HepG2 (cell line): ENCODE data around the gene KIAA0232. TPM values are rescaled to one million over a fixed set of nuclear protein-coding genes. Genes with fewer than 3 reads are reported as not detected.

Source experiments
- ATAC-seq: fragments of 200-7000 bp; cut with Tn5 transposase; 3 replicates; pipeline ENCODE4 v1.9.1; 2020; ENCODE audit warnings: mild to moderate bottlenecking, moderate library complexity
- BruUV-seq: library from RNA; stranded (reverse); fragments of 400-500 nt; replicated peaks from 2 replicates; lab custom pipeline; 2021; lab: Mats Ljungman, UMichigan
- CTCF ChIA-PET: fragments of 300-600 bp; formaldehyde crosslinking; extraction: SDS; loops from one replicate; lab custom pipeline; 2021; ENCODE audit warnings: low total read pairs, inconsistent platforms, low intra/inter-chr PET ratio; lab: Yijun Ruan, JAX
- POLR2A ChIA-PET: fragments of 350-600 bp; sonication (Branson Sonifier 250); formaldehyde crosslinking; loops from one replicate; lab custom pipeline; 2020; ENCODE audit warnings: antibody characterized with exemption, inconsistent platforms; lab: Yijun Ruan, JAX
- DNase-seq: peaks from one replicate; pipeline ENCODE4 v3.0.0-alpha.2; 2015; ENCODE audit warnings: low spot score
- FAIRE-seq: peaks from 3 replicates; lab custom pipeline; 2011; peaks lifted over from hg19 to GRCh38; lab: Jason Lieb, UNC
- H2AFZ ChIP-seq: one replicate; pipeline ENCODE4 v1.6.1; 2011; ENCODE audit warnings: low read length, inconsistent platforms
- H3K27ac ChIP-seq: fragments of 300-600 bp; 3 replicates; pipeline ENCODE4 v1.8.0; 2011; ENCODE audit warnings: mixed run types, mild to moderate bottlenecking, mixed read lengths, low read length, inconsistent platforms; ENCODE audit not compliant: insufficient read depth; ENCODE audit errors: extremely low read length
- H3K27me3 ChIP-seq, 2 experiments: fragments of 200-600 bp in 1 of 2; 2 replicates in 1 of 2; 3 replicates in 1 of 2; pipeline versions ENCODE4 v1.6.0 to v1.8.0; 2011; ENCODE audit warnings: low read length in 2 of 2, mild to moderate bottlenecking in 2 of 2, moderate library complexity in 2 of 2, inconsistent platforms in 1 of 2; ENCODE audit not compliant: insufficient read depth in 2 of 2, control insufficient read depth in 1 of 2
- H3K36me3 ChIP-seq, 2 experiments: fragments of 200-600 bp in 1 of 2; replicated peaks in 1 of 2; 2 replicates in 1 of 2; 3 replicates in 1 of 2; pipeline versions ENCODE4 v1.5.1 to v1.8.0; 2011; ENCODE audit warnings: low read length in 2 of 2, inconsistent platforms in 1 of 2; ENCODE audit not compliant: insufficient read depth in 2 of 2, control insufficient read depth in 1 of 2
- H3K4me1 ChIP-seq: 2 replicates; pipeline ENCODE4 v1.5.1; 2012; ENCODE audit warnings: low read length, inconsistent platforms; ENCODE audit not compliant: insufficient read depth
- H3K4me2 ChIP-seq: 2 replicates; pipeline ENCODE4 v1.6.0; 2011; ENCODE audit warnings: low read depth, low read length, inconsistent platforms
- H3K4me3 ChIP-seq, 3 experiments: fragments of 200-600 bp in 1 of 3; sonication (generic), shearing (Covaris generic) in 1 of 3; replicated peaks in 1 of 3; 2 replicates each; pipeline ENCODE4 v1.5.1; 2011 to 2016; ENCODE audit warnings: low read length in 3 of 3, inconsistent platforms in 2 of 3, low read depth in 2 of 3, mild to moderate bottlenecking in 2 of 3, control low read depth in 1 of 3, mixed read lengths in 1 of 3; ENCODE audit not compliant: insufficient read depth in 1 of 3
- H3K79me2 ChIP-seq: one replicate; pipeline ENCODE4 v1.6.1; 2011; ENCODE audit warnings: low read length, inconsistent platforms; ENCODE audit not compliant: insufficient read depth
- H3K9ac ChIP-seq: 2 replicates; pipeline ENCODE4 v1.6.0; 2011; ENCODE audit warnings: mild to moderate bottlenecking, low read depth, low read length, inconsistent platforms; ENCODE audit not compliant: insufficient read depth
- H3K9me3 ChIP-seq: 2 replicates; pipeline ENCODE4 v1.5.1; 2012; ENCODE audit warnings: mild to moderate bottlenecking, low read length
- H4K20me1 ChIP-seq: 2 replicates; pipeline ENCODE4 v1.6.0; 2011; ENCODE audit warnings: inconsistent platforms, mild to moderate bottlenecking, low read length, moderate library complexity; ENCODE audit not compliant: insufficient read depth
- EED ChIP-seq: sonication (generic); formaldehyde crosslinking; IDR thresholded peaks from 2 replicates; pipeline ENCODE4 v1.5.0; 2020; ENCODE audit warnings: mild to moderate bottlenecking, missing genetic modification reagents
- EHMT2 ChIP-seq: fragments of 200-600 bp; sonication (generic); IDR thresholded peaks from 2 replicates; pipeline ENCODE4 v1.7.0; 2017; ENCODE audit warnings: antibody characterized with exemption, low read depth, low read length, borderline replicate concordance
- JARID2 ChIP-seq: sonication (generic); formaldehyde crosslinking; IDR thresholded peaks from 2 replicates; pipeline ENCODE4 v1.8.1; 2023; ENCODE audit warnings: missing genetic modification reagents, inconsistent platforms; ENCODE audit not compliant: insufficient replicate concordance
- RBFOX2 ChIP-seq: fragments of 200-400 bp; formaldehyde crosslinking; IDR thresholded peaks from 2 replicates; pipeline ENCODE4 v1.6.1; 2017; ENCODE audit warnings: low read depth, mild to moderate bottlenecking, low read length
- ZFY ChIP-seq: sonication (generic); formaldehyde crosslinking; IDR thresholded peaks from 2 replicates; pipeline ENCODE4 v1.4.0; 2020; ENCODE audit warnings: missing genetic modification reagents
- ZNF383 ChIP-seq: sonication (generic); formaldehyde crosslinking; IDR thresholded peaks from 2 replicates; pipeline ENCODE4 v1.4.0; 2020; ENCODE audit warnings: missing genetic modification reagents, mild to moderate bottlenecking, borderline replicate concordance
- ZNF564 ChIP-seq: sonication (generic); formaldehyde crosslinking; IDR thresholded peaks from 2 replicates; pipeline ENCODE4 v1.8.1; 2023; ENCODE audit warnings: mild to moderate bottlenecking, missing genetic modification reagents
- ZSCAN20 ChIP-seq: sonication (generic); formaldehyde crosslinking; IDR thresholded peaks from 2 replicates; pipeline ENCODE4 v1.4.0; 2020; ENCODE audit warnings: missing genetic modification reagents, mild to moderate bottlenecking, borderline replicate concordance
- WGBS: methylation state at CpG from one replicate; pipeline ENCODE4 v1.1.6; 2017; ENCODE audit warnings: low lambda C conversion rate; 5-methylcytosine and 5-hydroxymethylcytosine counted together
- in situ Hi-C: cut with HindIII; loops from 2 replicates; pipeline ENCODE4 v1.10.0; 2017; ENCODE audit warnings: low pct_unique_long_range_greater_than_20kb; ENCODE audit not compliant: extremely low pct_ligation_motif_present
- intact Hi-C: fragments of 100-400 bp; cut with micrococcal nuclease; formaldehyde crosslinking; loops from one replicate; pipeline ENCODE4 v1.10.0; 2022; ENCODE audit not compliant: unreplicated experiment
- polyA plus RNA-seq, 8 experiments: library from polyadenylated mRNA; depleted of rRNA in 3 of 8; stranded (reverse) in 7 of 8; unstranded in 1 of 8; fragments of >200 nt; fragmentation: Illumina TruSeq in 4 of 8; extraction: Trizol in 4 of 8; gene quantifications; 2 replicates each; pipeline versions ENCODE4 v1.2.1 to v1.2.3, GENCODE V29; 2011 to 2016; ENCODE audit warnings: low read depth in 4 of 8, missing spikeins in 1 of 8, mixed read lengths in 1 of 8; ENCODE audit not compliant: insufficient read depth in 1 of 8
- total RNA-seq, 5 experiments: library from RNA; depleted of rRNA; stranded (reverse); fragments of >200 nt; fragmentation: Illumina TruSeq; extraction: Trizol; gene quantifications; 2 replicates each; pipeline ENCODE4 v1.2.3, GENCODE V29; 2016; ENCODE audit warnings: low read depth in 1 of 5
- TF ChIP-seq, protein P1 (sequence below): sonication (generic); formaldehyde crosslinking; conservative IDR thresholded peaks from 2 replicates; pipeline ENCODE4 v1.4.0; 2020; ENCODE audit warnings: mild to moderate bottlenecking, missing genetic modification reagents, moderate library complexity
- TF ChIP-seq, protein P2 (sequence below): sonication (generic); formaldehyde crosslinking; IDR thresholded peaks from 2 replicates; pipeline ENCODE4 v1.8.1; 2023; ENCODE audit warnings: mild to moderate bottlenecking, moderate library complexity, missing genetic modification reagents
- TF ChIP-seq, protein P3 (sequence below): sonication (generic); formaldehyde crosslinking; IDR thresholded peaks from 2 replicates; pipeline ENCODE4 v1.4.0; 2020; ENCODE audit warnings: missing genetic modification reagents

KIAA0232 gene
- total and polyA plus RNA-seq, 2 of the 13 experiments (the other 11 are each of a cell fraction or from before 2014, with no cell fraction given) = 7.8 to 17.1 TPM

DNA sequence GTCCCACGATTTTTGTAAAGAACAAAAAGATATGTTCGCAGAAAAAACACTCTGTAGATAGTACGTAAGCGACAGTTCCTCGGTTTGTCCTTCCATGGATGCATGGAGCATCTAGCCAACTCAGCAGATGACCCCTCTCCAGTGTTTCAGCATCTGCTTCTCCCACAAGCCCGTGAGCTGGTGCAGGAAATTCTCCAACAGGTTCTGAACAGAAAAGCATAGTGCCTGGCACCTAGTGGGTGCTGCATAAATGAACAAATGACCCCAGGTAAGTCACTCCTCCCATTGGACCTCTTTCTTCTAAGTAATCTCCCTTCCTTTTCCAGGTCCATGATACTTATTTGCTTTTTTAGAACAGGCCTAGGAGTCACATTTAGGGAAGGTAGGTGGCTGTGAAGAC is 966 bp upstream of the KIAA0232 start:
- POLR2A ChIA-PET = interaction anchor here (0.9 to 3.1 kb wide), 5 partner anchors 13 to 153 kb away, joined by 3 to 22 read pairs (median 4); no protein-coding TSS in a partner anchor
- H3K4me1 ChIP-seq = peaks cover 77% of the 10 kb centered on the region
- no peaks in the 10 kb centered on the region; a peak in 1 of 5 replicates for H3K36me3 ChIP-seq
- H2AFZ ChIP-seq = no peak overlapping the region
- no peak for ATAC-seq
- TF ChIP-seq EHMT2 (no peak), ZNF383 (0 out of 2 replicates have a peak, but pooled peaks have one; percentile 45), JARID2 (CRISPR knock-in tag) (no peak)
- no peak for FAIRE-seq
- DNase-seq = no peak
- no TSS peak for BruUV-seq
- CTCF ChIA-PET = no interaction called here
- H3K4me2 ChIP-seq = peak overlapping the region; percentile 76
- WGBS = 51% methylated on average over 6 of the region's 6 CpGs
- H3K27ac ChIP-seq = no peak overlapping the region
- intact Hi-C loops = loop anchor here (5.0 kb wide), 1 partner anchor 49 kb away; no protein-coding TSS in a partner anchor
- H4K20me1 ChIP-seq = peaks cover 28% of the 10 kb centered on the region
- no peaks in the 10 kb centered on the region; a peak in 1 of 5 replicates for H3K27me3 ChIP-seq
- in situ Hi-C loops = no loop called here
- no peaks in the 10 kb centered on the region for H3K9me3 ChIP-seq
- H3K4me3 ChIP-seq = peak overlapping the region; percentile 60 to 93 (median 81); a peak in 5 of 6 replicates
- peak overlapping the region; percentile 80; the same call in 1 of the 2 replicates for H3K9ac ChIP-seq
- H3K79me2 ChIP-seq = peaks cover 34% of the 10 kb centered on the region

DNA sequence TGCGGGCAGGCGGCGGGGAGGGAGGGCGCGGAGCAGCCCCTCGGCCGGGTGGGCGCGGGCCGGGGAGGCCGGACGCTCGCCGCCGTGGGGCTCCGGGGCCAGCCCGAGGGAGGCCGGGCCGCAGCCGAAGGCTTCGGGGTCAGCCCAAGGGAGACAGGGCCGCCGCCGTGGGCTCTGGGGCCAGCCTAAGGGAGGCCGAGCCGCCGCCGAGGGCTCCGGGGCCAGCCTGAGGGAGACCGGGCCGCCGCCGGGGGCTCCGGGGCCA is 251 bp downstream of the KIAA0232 start:
- Histone ChIP-seq H3K9me3 (no peaks in the 10 kb centered on the region), H3K27ac (peak overlapping the region; percentile 93), H3K4me3 (peak overlapping the region; percentile 87 to 98 (median 93)), H3K36me3 (peaks cover 0 to 6% of the 10 kb centered on the region in 2 experiments; a peak in 2 of 5 replicates), H3K4me1 (peaks cover 65% of the 10 kb centered on the region), H3K9ac (peak overlapping the region; percentile 99), H3K4me2 (peak overlapping the region; percentile 53; the same call in 1 of the 2 replicates), H2AFZ (no peak overlapping the region), H3K79me2 (peaks cover 45% of the 10 kb centered on the region), H4K20me1 (peaks cover 33% of the 10 kb centered on the region), H3K27me3 (no peaks in the 10 kb centered on the region; a peak in 1 of 5 replicates)
- intact Hi-C loops (loop anchor here (5.0 kb wide), 1 partner anchor 50 kb away; no protein-coding TSS in a partner anchor), in situ Hi-C loops (no loop called here)
- ATAC-seq (no peak), FAIRE-seq (no peak), DNase-seq (no peak)
- ChIA-PET CTCF (no interaction called here), POLR2A (interaction anchor here (1.5 to 2.4 kb wide), 4 partner anchors 14 to 33 kb away, joined by 3 to 13 read pairs (median 6); no protein-coding TSS in a partner anchor)
- BruUV-seq = no TSS peak
- no CpG with 5 or more reads among the region's 34 CpGs for WGBS
- TF ChIP-seq, protein P1, sequence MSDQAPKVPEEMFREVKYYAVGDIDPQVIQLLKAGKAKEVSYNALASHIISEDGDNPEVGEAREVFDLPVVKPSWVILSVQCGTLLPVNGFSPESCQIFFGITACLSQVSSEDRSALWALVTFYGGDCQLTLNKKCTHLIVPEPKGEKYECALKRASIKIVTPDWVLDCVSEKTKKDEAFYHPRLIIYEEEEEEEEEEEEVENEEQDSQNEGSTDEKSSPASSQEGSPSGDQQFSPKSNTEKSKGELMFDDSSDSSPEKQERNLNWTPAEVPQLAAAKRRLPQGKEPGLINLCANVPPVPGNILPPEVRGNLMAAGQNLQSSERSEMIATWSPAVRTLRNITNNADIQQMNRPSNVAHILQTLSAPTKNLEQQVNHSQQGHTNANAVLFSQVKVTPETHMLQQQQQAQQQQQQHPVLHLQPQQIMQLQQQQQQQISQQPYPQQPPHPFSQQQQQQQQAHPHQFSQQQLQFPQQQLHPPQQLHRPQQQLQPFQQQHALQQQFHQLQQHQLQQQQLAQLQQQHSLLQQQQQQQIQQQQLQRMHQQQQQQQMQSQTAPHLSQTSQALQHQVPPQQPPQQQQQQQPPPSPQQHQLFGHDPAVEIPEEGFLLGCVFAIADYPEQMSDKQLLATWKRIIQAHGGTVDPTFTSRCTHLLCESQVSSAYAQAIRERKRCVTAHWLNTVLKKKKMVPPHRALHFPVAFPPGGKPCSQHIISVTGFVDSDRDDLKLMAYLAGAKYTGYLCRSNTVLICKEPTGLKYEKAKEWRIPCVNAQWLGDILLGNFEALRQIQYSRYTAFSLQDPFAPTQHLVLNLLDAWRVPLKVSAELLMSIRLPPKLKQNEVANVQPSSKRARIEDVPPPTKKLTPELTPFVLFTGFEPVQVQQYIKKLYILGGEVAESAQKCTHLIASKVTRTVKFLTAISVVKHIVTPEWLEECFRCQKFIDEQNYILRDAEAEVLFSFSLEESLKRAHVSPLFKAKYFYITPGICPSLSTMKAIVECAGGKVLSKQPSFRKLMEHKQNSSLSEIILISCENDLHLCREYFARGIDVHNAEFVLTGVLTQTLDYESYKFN (CRISPR knock-in tag) = peak; percentile 1; the same call in 1 of the 2 replicates
- TF ChIP-seq, protein P2, sequence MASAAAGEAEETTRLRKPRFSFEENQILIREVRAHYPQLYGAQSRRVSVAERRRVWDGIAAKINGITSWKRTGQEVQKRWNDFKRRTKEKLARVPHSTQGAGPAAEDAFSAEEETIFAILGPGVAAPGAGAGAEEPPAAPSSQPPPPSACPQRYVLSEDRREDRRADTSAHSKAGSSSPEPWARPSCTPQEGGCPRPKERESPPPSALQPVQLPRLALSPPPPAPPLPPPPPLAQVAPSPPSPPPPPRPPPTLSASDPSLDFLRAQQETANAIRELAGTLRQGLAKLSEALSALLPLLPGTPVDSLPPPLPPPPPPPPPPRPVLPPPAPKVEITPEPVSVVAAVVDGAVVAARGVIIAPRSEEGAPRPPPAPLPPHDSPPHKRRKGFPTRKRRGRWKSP (CRISPR knock-in tag) = no peak
- 0 out of 2 replicates have a peak, but pooled peaks have one; percentile 11 for TF ChIP-seq EED (CRISPR knock-in tag)
- TF ChIP-seq, protein P3, sequence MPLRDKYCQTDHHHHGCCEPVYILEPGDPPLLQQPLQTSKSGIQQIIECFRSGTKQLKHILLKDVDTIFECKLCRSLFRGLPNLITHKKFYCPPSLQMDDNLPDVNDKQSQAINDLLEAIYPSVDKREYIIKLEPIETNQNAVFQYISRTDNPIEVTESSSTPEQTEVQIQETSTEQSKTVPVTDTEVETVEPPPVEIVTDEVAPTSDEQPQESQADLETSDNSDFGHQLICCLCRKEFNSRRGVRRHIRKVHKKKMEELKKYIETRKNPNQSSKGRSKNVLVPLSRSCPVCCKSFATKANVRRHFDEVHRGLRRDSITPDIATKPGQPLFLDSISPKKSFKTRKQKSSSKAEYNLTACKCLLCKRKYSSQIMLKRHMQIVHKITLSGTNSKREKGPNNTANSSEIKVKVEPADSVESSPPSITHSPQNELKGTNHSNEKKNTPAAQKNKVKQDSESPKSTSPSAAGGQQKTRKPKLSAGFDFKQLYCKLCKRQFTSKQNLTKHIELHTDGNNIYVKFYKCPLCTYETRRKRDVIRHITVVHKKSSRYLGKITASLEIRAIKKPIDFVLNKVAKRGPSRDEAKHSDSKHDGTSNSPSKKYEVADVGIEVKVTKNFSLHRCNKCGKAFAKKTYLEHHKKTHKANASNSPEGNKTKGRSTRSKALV (CRISPR knock-in tag) = 0 out of 2 replicates have a peak, but pooled peaks have one; percentile 23
- TF ChIP-seq ZSCAN20 (CRISPR knock-in tag) = no peak
- TF ChIP-seq RBFOX2 = peak; percentile 80; the same call in 1 of the 2 replicates
- peak; percentile 52; the same call in 1 of the 2 replicates for TF ChIP-seq ZNF564 (CRISPR knock-in tag)
- peak; percentile 6; the same call in 1 of the 2 replicates for TF ChIP-seq ZFY
